HG02840 (cell line): ENCODE measurements around the gene RPA3.
"Not testable (repeated sequence)": the region's sequence is repeated elsewhere in the genome, so short reads cannot be mapped to it uniquely, and the experiment has no call there.

Experiments used
- ATAC-seq: cut with Tn5 transposase; IDR thresholded peaks from one replicate; pipeline ENCODE4 v1.9.1; 2021; ENCODE audit warnings: mild to moderate bottlenecking, moderate library complexity, moderate number of reproducible peaks; ENCODE audit not compliant: unreplicated experiment, low FRiP score

Gene RPA3

GRCh38 chr7:7696458-7697119 is 21.8 kb downstream of the RPA3 start:
- ATAC-seq = no peak

GRCh38 chr7:7695111-7695817 is 23.1 kb downstream of the RPA3 start:
- no peak for ATAC-seq

- ATAC-seq = no peak
These were observed 23.9 kb downstream of the RPA3 start for GRCh38 chr7:7694542-7694941.

- ATAC-seq = no peak
These were observed 24.5 kb downstream of the RPA3 start for GRCh38 chr7:7693881-7694280.

- no peak for ATAC-seq
These were observed 29.5 kb downstream of the RPA3 start for GRCh38 chr7:7688956-7689355.

- ATAC-seq = no peak
These were observed 30.1 kb downstream of the RPA3 start for GRCh38 chr7:7688310-7688709.

- no peak for ATAC-seq
These were observed 30.6 kb downstream of the RPA3 start for GRCh38 chr7:7687800-7688199.

- no peak for ATAC-seq
These were observed 31.4 kb downstream of the RPA3 start for GRCh38 chr7:7686811-7687508.

- ATAC-seq = no peak
These were observed 35.5 kb downstream of the RPA3 start for GRCh38 chr7:7682861-7683260.

- ATAC-seq = no peak
These were observed 36.5 kb downstream of the RPA3 start for GRCh38 chr7:7681936-7682329.

GRCh38 chr7:7681191-7681935 is 37.0 kb downstream of the RPA3 start:
- ATAC-seq = no peak

- ATAC-seq = not testable (repeated sequence)
These were observed 38.8 kb downstream of the RPA3 start for GRCh38 chr7:7679640-7680039.

- no peak for ATAC-seq
These were observed 42.7 kb downstream of the RPA3 start for GRCh38 chr7:7675686-7676085.

- ATAC-seq = no peak
These were observed 45.2 kb downstream of the RPA3 start for GRCh38 chr7:7673240-7673550.

GRCh38 chr7:7672545-7673239 is 45.7 kb downstream of the RPA3 start:
- ATAC-seq = no peak

GRCh38 chr7:7671361-7671760 is 47.0 kb downstream of the RPA3 start:
- no peak for ATAC-seq

- no peak for ATAC-seq
These were observed 47.9 kb downstream of the RPA3 start for GRCh38 chr7:7670490-7670889.

- no peak for ATAC-seq
These were observed 49.7 kb downstream of the RPA3 start for GRCh38 chr7:7668706-7669105.

- ATAC-seq = no peak
These were observed 51.2 kb downstream of the RPA3 start for GRCh38 chr7:7667187-7667586.

GRCh38 chr7:7665031-7665430 is 53.4 kb downstream of the RPA3 start:
- no peak for ATAC-seq

GRCh38 chr7:7664291-7664690 is 54.1 kb downstream of the RPA3 start:
- no peak for ATAC-seq
